GM12878 (cell line): ENCODE measurements around the gene PRRG4. TPM values are rescaled to one million over a fixed set of nuclear protein-coding genes. Genes with fewer than 3 reads are reported as not detected.

Experiments used
- DPF2 ChIP-seq: fragments of 450-650 bp; IDR thresholded peaks from 2 replicates; pipeline ENCODE4 v1.6.1; 2017; ENCODE audit warnings: mild to moderate bottlenecking
- ESRRA ChIP-seq: IDR thresholded peaks from 2 replicates; pipeline ENCODE4 v1.6.1; 2012; ENCODE audit warnings: mild to moderate bottlenecking, low read length, improper control_type of control experiment
- HDAC2 ChIP-seq: fragments of 200-600 bp; sonication (generic); IDR thresholded peaks from 2 replicates; pipeline ENCODE4 v1.6.1; 2017
- IKZF1 ChIP-seq: fragments of 450-650 bp; conservative IDR thresholded peaks from 2 replicates; pipeline ENCODE4 v1.6.1; 2017; ENCODE audit warnings: antibody characterized with exemption, mild to moderate bottlenecking
- MYC ChIP-seq: IDR thresholded peaks from 2 replicates; pipeline ENCODE4 v1.6.1; 2011; ENCODE audit warnings: mild to moderate bottlenecking, low read length, moderate library complexity, inconsistent platforms; ENCODE audit not compliant: insufficient read depth, insufficient replicate concordance, insufficient read length, severe bottlenecking
- NBN ChIP-seq: fragments of 450-650 bp; IDR thresholded peaks from 2 replicates; pipeline ENCODE4 v1.6.1; 2016
- POLR2A ChIP-seq: IDR thresholded peaks from 2 replicates; pipeline ENCODE4 v1.6.1; 2011; ENCODE audit warnings: low read depth, mild to moderate bottlenecking, low read length
- POLR2AphosphoS2 ChIP-seq: IDR thresholded peaks from 2 replicates; pipeline ENCODE4 v1.6.1; 2011; ENCODE audit warnings: low read depth, mild to moderate bottlenecking, low read length, improper control_type of control experiment, moderate library complexity
- RAD21 ChIP-seq: IDR thresholded peaks from 2 replicates; pipeline ENCODE4 v1.6.1; 2011; ENCODE audit warnings: mild to moderate bottlenecking, low read depth, low read length, moderate library complexity; ENCODE audit not compliant: insufficient read depth
- RELA ChIP-seq: fragments of 450-650 bp; IDR thresholded peaks from 2 replicates; pipeline ENCODE4 v1.8.0; 2014; ENCODE audit warnings: borderline replicate concordance; ENCODE audit not compliant: partially characterized antibody
- RUNX3 ChIP-seq: IDR thresholded peaks from 2 replicates; pipeline ENCODE4 v1.6.1; 2012; ENCODE audit warnings: low read length, inconsistent platforms
- SMARCA5 ChIP-seq: fragments of 450-650 bp; IDR thresholded peaks from 2 replicates; pipeline ENCODE4 v1.6.1; 2017; ENCODE audit warnings: mild to moderate bottlenecking
- polyA plus RNA-seq, 11 experiments: library from polyadenylated mRNA; depleted of rRNA in 4 of 11; unstranded in 6 of 11; stranded (reverse) in 5 of 11; fragments of >200 nt; fragmentation: Nextera tagmentation in 4 of 11; fragmentation: Illumina TruSeq in 1 of 11; extraction: Ambion mirVana in 4 of 11; extraction: Trizol in 1 of 11; gene quantifications; 1 replicate in 1 of 11; 2 replicates in 10 of 11; pipeline versions ENCODE4 v1.2.1 to v1.2.3, GENCODE V29; 2011 to 2016; ENCODE audit warnings: inconsistent platforms in 2 of 11, missing spikeins in 2 of 11, low read depth in 1 of 11
- total RNA-seq, 4 experiments: library from RNA; depleted of rRNA in 3 of 4; stranded (reverse); fragments of >200 nt in 3 of 4; fragmentation: Illumina TruSeq in 1 of 4; extraction: Trizol in 1 of 4; gene quantifications; 2 replicates each; pipeline versions ENCODE4 v1.2.1 to v1.2.3, GENCODE V29; 2013 to 2021
- TF ChIP-seq, protein P1 (sequence below): IDR thresholded peaks from 2 replicates; pipeline ENCODE4 v1.6.1; 2011; ENCODE audit warnings: borderline replicate concordance, low read depth, mild to moderate bottlenecking, moderate library complexity, mixed read lengths, low read length; ENCODE audit not compliant: insufficient read depth; ENCODE audit errors: extremely low read length
- TF ChIP-seq, protein P2 (sequence below): IDR thresholded peaks from 2 replicates; pipeline ENCODE4 v1.6.1; 2012; ENCODE audit warnings: mild to moderate bottlenecking, low read depth, low read length
- TF ChIP-seq, protein P3 (sequence below): fragments of 450-650 bp; IDR thresholded peaks from 2 replicates; pipeline ENCODE4 v1.6.1; 2017; ENCODE audit warnings: mild to moderate bottlenecking
- TF ChIP-seq, protein P4 (sequence below): fragments of 450-650 bp; conservative IDR thresholded peaks from 2 replicates; pipeline ENCODE4 v1.6.1; 2017; ENCODE audit warnings: mild to moderate bottlenecking, moderate library complexity
- TF ChIP-seq, protein P5 (sequence below): fragments of 450-650 bp; IDR thresholded peaks from 2 replicates; pipeline ENCODE4 v1.6.1; 2016; ENCODE audit warnings: mild to moderate bottlenecking

PRRG4 gene
- total and polyA plus RNA-seq, 10 of the 15 experiments (the other 5 are each of a cell fraction or from before 2014, with no cell fraction given) = 0.55 to 4.9 (median 1.9) TPM

DNA sequence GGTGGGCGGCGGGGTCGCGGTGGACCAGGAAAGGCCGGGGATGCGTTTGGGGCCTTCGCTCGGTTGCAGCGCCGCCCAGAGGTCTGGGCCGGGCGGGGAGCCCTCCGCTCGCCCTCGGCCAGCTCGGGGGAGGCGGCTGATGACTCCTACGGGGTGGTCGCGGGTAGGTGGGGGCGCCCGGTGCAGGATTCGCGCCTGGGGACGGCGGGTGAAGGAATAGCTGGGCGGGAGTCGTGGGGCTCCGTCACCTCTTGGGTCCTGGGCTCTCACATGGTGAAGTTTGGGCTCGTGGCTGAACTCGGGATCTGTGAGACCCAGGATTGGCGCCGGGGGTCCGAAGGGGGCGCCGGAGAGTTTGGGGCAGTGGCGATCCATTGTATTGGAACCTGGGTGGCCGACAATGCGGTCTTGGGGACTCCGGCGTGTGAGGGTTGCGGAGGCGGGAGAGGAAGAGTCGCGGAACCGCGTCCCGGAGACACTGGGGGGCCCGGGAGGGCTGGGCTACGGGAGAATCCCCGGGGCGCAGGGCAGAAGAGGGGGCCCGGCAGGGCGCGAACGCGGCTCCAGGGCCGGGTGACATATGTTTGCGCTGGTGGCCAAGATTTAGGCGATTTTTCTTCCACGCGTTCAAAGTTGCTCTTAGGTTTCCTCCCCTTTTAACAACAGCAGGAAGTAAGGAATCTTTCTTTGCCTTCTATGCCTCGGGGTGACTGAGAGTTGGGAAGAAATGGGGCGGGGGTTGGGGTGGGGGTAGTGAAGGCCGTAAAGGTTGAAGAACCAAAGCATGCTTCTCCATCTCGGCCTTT, 63.8 kb downstream of the PRRG4 start (continued):
- TF ChIP-seq, protein P1, sequence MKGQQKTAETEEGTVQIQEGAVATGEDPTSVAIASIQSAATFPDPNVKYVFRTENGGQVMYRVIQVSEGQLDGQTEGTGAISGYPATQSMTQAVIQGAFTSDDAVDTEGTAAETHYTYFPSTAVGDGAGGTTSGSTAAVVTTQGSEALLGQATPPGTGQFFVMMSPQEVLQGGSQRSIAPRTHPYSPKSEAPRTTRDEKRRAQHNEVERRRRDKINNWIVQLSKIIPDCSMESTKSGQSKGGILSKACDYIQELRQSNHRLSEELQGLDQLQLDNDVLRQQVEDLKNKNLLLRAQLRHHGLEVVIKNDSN = no peak
- TF ChIP-seq POLR2A (peak; percentile 71; the same call in 1 of the 2 replicates), IKZF1 (peak; percentile 65; the same call in 1 of the 2 replicates), RUNX3 (0 out of 2 replicates have a peak, but pooled peaks have one; percentile 17), POLR2AphosphoS2 (0 out of 2 replicates have a peak, but pooled peaks have one; percentile 2), ESRRA (no peak), RELA (peak; percentile 8), SMARCA5 (peak; percentile 92), DPF2 (peak; percentile 45; the same call in 1 of the 2 replicates), HDAC2 (no peak), NBN (peak; percentile 56; the same call in 1 of the 2 replicates), RAD21 (peak; percentile 16; the same call in 1 of the 2 replicates), MYC (no peak)
- TF ChIP-seq, protein P2, sequence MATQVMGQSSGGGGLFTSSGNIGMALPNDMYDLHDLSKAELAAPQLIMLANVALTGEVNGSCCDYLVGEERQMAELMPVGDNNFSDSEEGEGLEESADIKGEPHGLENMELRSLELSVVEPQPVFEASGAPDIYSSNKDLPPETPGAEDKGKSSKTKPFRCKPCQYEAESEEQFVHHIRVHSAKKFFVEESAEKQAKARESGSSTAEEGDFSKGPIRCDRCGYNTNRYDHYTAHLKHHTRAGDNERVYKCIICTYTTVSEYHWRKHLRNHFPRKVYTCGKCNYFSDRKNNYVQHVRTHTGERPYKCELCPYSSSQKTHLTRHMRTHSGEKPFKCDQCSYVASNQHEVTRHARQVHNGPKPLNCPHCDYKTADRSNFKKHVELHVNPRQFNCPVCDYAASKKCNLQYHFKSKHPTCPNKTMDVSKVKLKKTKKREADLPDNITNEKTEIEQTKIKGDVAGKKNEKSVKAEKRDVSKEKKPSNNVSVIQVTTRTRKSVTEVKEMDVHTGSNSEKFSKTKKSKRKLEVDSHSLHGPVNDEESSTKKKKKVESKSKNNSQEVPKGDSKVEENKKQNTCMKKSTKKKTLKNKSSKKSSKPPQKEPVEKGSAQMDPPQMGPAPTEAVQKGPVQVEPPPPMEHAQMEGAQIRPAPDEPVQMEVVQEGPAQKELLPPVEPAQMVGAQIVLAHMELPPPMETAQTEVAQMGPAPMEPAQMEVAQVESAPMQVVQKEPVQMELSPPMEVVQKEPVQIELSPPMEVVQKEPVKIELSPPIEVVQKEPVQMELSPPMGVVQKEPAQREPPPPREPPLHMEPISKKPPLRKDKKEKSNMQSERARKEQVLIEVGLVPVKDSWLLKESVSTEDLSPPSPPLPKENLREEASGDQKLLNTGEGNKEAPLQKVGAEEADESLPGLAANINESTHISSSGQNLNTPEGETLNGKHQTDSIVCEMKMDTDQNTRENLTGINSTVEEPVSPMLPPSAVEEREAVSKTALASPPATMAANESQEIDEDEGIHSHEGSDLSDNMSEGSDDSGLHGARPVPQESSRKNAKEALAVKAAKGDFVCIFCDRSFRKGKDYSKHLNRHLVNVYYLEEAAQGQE = no peak
- TF ChIP-seq, protein P3, sequence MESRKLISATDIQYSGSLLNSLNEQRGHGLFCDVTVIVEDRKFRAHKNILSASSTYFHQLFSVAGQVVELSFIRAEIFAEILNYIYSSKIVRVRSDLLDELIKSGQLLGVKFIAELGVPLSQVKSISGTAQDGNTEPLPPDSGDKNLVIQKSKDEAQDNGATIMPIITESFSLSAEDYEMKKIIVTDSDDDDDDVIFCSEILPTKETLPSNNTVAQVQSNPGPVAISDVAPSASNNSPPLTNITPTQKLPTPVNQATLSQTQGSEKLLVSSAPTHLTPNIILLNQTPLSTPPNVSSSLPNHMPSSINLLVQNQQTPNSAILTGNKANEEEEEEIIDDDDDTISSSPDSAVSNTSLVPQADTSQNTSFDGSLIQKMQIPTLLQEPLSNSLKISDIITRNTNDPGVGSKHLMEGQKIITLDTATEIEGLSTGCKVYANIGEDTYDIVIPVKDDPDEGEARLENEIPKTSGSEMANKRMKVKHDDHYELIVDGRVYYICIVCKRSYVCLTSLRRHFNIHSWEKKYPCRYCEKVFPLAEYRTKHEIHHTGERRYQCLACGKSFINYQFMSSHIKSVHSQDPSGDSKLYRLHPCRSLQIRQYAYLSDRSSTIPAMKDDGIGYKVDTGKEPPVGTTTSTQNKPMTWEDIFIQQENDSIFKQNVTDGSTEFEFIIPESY = no peak
- TF ChIP-seq, protein P4, sequence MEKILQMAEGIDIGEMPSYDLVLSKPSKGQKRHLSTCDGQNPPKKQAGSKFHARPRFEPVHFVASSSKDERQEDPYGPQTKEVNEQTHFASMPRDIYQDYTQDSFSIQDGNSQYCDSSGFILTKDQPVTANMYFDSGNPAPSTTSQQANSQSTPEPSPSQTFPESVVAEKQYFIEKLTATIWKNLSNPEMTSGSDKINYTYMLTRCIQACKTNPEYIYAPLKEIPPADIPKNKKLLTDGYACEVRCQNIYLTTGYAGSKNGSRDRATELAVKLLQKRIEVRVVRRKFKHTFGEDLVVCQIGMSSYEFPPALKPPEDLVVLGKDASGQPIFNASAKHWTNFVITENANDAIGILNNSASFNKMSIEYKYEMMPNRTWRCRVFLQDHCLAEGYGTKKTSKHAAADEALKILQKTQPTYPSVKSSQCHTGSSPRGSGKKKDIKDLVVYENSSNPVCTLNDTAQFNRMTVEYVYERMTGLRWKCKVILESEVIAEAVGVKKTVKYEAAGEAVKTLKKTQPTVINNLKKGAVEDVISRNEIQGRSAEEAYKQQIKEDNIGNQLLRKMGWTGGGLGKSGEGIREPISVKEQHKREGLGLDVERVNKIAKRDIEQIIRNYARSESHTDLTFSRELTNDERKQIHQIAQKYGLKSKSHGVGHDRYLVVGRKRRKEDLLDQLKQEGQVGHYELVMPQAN = peak; percentile 15; the same call in 1 of the 2 replicates
- TF ChIP-seq, protein P5, sequence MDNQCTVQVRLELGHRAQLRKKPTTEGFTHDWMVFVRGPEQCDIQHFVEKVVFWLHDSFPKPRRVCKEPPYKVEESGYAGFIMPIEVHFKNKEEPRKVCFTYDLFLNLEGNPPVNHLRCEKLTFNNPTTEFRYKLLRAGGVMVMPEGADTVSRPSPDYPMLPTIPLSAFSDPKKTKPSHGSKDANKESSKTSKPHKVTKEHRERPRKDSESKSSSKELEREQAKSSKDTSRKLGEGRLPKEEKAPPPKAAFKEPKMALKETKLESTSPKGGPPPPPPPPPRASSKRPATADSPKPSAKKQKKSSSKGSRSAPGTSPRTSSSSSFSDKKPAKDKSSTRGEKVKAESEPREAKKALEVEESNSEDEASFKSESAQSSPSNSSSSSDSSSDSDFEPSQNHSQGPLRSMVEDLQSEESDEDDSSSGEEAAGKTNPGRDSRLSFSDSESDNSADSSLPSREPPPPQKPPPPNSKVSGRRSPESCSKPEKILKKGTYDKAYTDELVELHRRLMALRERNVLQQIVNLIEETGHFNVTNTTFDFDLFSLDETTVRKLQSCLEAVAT = peak; percentile 56; the same call in 1 of the 2 replicates
